ENCODE measurements around the gene SLC47A1.

Gene SLC47A1

DNA sequence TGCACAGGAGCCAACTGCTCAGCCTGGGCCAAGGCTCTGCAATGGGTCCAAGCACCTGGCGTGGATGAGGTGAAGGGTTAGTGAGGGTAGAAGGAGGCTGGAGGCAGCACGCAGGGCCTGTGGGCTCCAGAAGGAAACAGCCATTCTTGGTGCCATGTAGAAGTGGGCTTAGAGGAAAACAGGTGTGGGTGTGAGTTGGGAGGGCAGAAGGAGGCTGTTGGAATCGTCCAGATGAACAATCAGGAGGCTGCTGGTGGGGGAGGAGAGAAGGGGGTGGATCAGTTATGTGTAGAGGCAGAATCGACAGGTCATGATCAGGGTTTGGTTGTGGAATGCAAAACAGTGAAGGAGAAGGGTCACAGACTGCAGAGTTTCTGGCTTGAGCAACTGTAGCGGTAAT lies 63.2 kb downstream of the SLC47A1 start:
- H3K27ac ChIP-seq, result no peak overlapping the region
- TF ChIP-seq, protein P1, sequence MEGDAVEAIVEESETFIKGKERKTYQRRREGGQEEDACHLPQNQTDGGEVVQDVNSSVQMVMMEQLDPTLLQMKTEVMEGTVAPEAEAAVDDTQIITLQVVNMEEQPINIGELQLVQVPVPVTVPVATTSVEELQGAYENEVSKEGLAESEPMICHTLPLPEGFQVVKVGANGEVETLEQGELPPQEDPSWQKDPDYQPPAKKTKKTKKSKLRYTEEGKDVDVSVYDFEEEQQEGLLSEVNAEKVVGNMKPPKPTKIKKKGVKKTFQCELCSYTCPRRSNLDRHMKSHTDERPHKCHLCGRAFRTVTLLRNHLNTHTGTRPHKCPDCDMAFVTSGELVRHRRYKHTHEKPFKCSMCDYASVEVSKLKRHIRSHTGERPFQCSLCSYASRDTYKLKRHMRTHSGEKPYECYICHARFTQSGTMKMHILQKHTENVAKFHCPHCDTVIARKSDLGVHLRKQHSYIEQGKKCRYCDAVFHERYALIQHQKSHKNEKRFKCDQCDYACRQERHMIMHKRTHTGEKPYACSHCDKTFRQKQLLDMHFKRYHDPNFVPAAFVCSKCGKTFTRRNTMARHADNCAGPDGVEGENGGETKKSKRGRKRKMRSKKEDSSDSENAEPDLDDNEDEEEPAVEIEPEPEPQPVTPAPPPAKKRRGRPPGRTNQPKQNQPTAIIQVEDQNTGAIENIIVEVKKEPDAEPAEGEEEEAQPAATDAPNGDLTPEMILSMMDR (conservative IDR thresholded peaks at IDR 0.05), result no peak

DNA sequence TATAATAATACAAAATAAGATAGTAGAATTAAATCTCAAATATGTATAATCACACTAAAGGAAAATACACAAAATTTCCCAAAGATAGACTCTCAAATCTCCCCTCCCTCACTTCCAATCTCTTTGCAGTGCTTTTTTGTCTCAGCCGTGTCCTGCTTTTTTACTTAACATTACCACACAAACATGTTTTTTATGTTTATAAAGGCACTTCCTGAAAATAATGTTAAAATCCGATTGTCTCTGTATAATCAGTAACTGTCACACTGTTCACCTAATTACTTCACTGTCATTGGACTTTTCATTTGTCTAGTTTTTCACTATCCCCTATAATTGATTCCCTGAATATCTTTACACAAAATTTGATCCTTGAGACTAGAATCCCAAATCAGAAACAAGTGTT lies 76.7 kb downstream of the SLC47A1 start:
- no peak overlapping the region for H3K27ac ChIP-seq
- TF ChIP-seq, protein P1 (conservative IDR thresholded peaks at IDR 0.05), result no peak

GRCh38 chr17:19610879-19611278 lies 77.2 kb downstream of the SLC47A1 start:
- TF ChIP-seq, protein P1 (conservative IDR thresholded peaks at IDR 0.05), result no peak
- H3K27ac ChIP-seq, result no peak overlapping the region

GRCh38 chr17:19613979-19614378 lies 80.3 kb downstream of the SLC47A1 start:
- TF ChIP-seq, protein P1 (conservative IDR thresholded peaks at IDR 0.05), result no peak
- H3K27ac ChIP-seq, result no peak overlapping the region

GRCh38 chr17:19614900-19615299 lies 81.2 kb downstream of the SLC47A1 start:
- TF ChIP-seq, protein P1 (conservative IDR thresholded peaks at IDR 0.05), result no peak
- H3K27ac ChIP-seq, result no peak overlapping the region

GRCh38 chr17:19618015-19618414 lies 84.4 kb downstream of the SLC47A1 start:
- no peak overlapping the region for H3K27ac ChIP-seq
- TF ChIP-seq, protein P1 (conservative IDR thresholded peaks at IDR 0.05), result no peak

- TF ChIP-seq, protein P1 (conservative IDR thresholded peaks at IDR 0.05), result no peak
Measured at GRCh38 chr17:19619705-19620325, 86.2 kb downstream of the SLC47A1 start.

More at GRCh38 chr17:19619705-19620325, 86.2 kb downstream of the SLC47A1 start:
- no peak overlapping the region for H3K27ac ChIP-seq
